ENCODE measurements around the gene ATP8B4.

DNA sequence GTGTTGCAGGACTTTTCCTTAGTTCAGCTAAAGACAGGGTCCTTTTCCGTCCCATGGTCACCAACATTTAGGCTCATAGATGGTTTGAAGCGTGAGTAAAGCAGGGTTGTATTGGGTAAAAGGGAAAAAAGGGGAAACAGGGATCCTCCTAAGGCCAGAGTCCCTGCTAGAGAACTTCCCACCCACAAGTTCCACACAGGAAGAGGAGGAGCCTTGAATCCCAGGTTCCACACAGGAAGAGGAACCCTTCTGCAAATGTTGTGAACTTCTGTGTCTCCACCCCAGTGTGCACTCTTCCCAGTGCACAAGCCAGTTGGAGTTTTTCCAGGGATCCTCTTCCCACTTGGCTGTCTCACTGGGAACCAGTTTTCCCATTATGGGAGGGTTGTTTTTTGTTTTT is 27.6 kb upstream of the ATP8B4 start:
- TF ChIP-seq CTCF (IDR thresholded peaks at IDR 0.05 in 8 of 11, conservative IDR thresholded peaks at IDR 0.05 in 3 of 11) (no peak), POLR2AphosphoS5 (IDR thresholded peaks at IDR 0.05) (no peak)

Data from spleen (tissue), 7 donors.